Measurements from ENCODE around the gene MCU.

- TF ChIP-seq CTCF (IDR thresholded peaks at IDR 0.05) (no peak), POLR2A (IDR thresholded peaks at IDR 0.05) (no peak)
These were observed 104.6 kb downstream of the MCU start for GRCh38 chr10:72796538-72796937.

Measured in testis (tissue), 2 donors.